ENCODE data around the gene CLCN5.

CLCN5 gene

GRCh38 chrX:50115973-50116372 lies 193.6 kb downstream of the CLCN5 start:
- Histone ChIP-seq H3K27me3 (ENCODE audit: insufficient read depth, low read length) (no peaks in the 10 kb centered on the region), H3K4me1 (ENCODE audit: insufficient read depth, low read length) (no peaks in the 10 kb centered on the region), H3K9me3 (ENCODE audit: low read length) (no peaks in the 10 kb centered on the region), H3K4me3 (ENCODE audit: low read length) (no peak overlapping the region), H3K36me3 (ENCODE audit: insufficient read depth, low read length) (no peaks in the 10 kb centered on the region), H2AFZ (ENCODE audit: low read depth, low read length) (no peak overlapping the region)

- Histone ChIP-seq H3K27me3 (ENCODE audit: insufficient read depth, low read length) (no peaks in the 10 kb centered on the region), H3K4me1 (ENCODE audit: insufficient read depth, low read length) (no peaks in the 10 kb centered on the region), H3K4me3 (ENCODE audit: low read length) (no peak overlapping the region), H3K9me3 (ENCODE audit: low read length) (no peaks in the 10 kb centered on the region), H2AFZ (ENCODE audit: low read depth, low read length) (no peak overlapping the region), H3K36me3 (ENCODE audit: insufficient read depth, low read length) (no peaks in the 10 kb centered on the region)
These were observed 195.1 kb downstream of the CLCN5 start for GRCh38 chrX:50117476-50117875.

GRCh38 chrX:50125480-50125879 lies 203.1 kb downstream of the CLCN5 start:
- Histone ChIP-seq H3K36me3 (ENCODE audit: insufficient read depth, low read length) (no peaks in the 10 kb centered on the region), H2AFZ (ENCODE audit: low read depth, low read length) (no peak overlapping the region), H3K9me3 (ENCODE audit: low read length) (no peaks in the 10 kb centered on the region), H3K4me3 (ENCODE audit: low read length) (no peak overlapping the region), H3K4me1 (ENCODE audit: insufficient read depth, low read length) (no peaks in the 10 kb centered on the region), H3K27me3 (ENCODE audit: insufficient read depth, low read length) (peaks cover 2% of the 10 kb centered on the region)

- Histone ChIP-seq H3K36me3 (ENCODE audit: insufficient read depth, low read length) (no peaks in the 10 kb centered on the region), H3K4me3 (ENCODE audit: low read length) (no peak overlapping the region), H3K27me3 (ENCODE audit: insufficient read depth, low read length) (no peaks in the 10 kb centered on the region), H3K4me1 (ENCODE audit: insufficient read depth, low read length) (no peaks in the 10 kb centered on the region), H3K9me3 (ENCODE audit: low read length) (no peaks in the 10 kb centered on the region), H2AFZ (ENCODE audit: low read depth, low read length) (no peak overlapping the region)
These were observed 225.6 kb downstream of the CLCN5 start for GRCh38 chrX:50147972-50148371.

Data from neuron (in vitro differentiated cells).